HT1080 (cell line): ENCODE measurements around the gene E4F1. TPM values are rescaled to one million over a fixed set of nuclear protein-coding genes. Genes with fewer than 3 reads are reported as not detected.
"Not testable (repeated sequence)": the region's sequence is repeated elsewhere in the genome, so short reads cannot be mapped to it uniquely, and the experiment has no call there.

Experiments used
- DNase-seq: peaks from one replicate; pipeline ENCODE4 v3.0.0-alpha.2; 2015; ENCODE audit warnings: low read depth
- total RNA-seq: library from RNA; depleted of rRNA; stranded (reverse); fragments of >200 nt; shearing (Covaris generic); gene quantifications from 2 replicates; pipeline ENCODE4 v1.2.3, GENCODE V29; 2014

Gene E4F1
- total RNA-seq, 1 experiment from 2014 or later: 37.4 TPM

DNA sequence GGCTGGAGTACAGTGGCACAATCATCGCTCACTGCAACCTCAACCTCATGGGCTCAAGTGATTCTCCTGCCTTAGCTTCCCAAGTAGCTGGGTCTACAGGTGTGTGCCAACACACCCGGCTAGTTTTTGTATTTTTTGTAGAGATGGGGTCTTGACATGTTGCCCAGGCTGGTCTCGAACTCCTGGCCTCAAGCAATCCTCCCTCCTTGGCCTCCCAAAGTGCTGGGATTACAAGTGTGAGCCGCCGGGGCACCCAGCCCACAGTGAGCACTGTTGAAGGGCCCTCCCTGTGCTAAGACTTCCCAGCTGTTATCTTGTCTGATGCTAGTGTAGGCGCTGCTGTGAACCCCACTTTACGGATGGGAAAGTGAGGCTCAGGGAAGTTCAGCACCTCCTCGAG, 35.0 kb upstream of the E4F1 start:
- no peak for DNase-seq

DNA sequence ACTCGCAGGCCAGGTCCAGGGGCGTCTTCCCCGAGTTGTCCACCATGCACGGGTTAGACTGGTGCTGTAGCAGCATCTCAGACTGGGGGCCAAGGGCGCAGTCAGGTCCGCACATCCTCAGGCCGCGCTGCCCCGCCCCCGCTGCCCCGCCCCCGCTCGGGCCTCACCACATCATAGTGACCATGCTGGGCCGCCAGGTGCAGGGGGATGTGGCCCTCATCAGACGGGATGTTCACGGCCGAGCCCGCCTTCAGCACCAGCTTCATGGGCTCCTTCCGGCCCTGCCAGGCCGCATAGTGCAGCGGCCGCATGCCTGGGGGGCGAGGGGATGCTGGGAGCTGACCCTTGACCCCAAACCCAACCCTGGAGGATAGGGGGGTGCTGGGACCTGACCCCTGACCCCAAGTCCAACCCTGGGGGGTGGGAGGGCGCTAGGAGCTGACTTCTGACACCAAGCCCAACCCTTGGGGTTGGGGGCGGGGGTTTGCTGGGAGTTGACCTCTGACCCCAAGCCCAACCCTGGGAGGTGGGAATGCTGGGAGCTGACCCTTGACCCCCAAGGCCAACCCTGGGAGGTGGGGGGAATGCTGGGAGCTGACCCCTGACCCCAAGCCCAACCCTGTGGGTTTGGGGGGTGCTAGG, 34.0 kb upstream of the E4F1 start:
- DNase-seq: no peak

- no peak for DNase-seq
Observed at GRCh38 chr16:2190002-2190658, 33.3 kb upstream of the E4F1 start.

GRCh38 chr16:2190659-2191445, 32.5 kb upstream of the E4F1 start:
- DNase-seq: no peak

- DNase-seq: no peak
Observed at GRCh38 chr16:2191446-2191706, 32.0 kb upstream of the E4F1 start.

- DNase-seq: peak; percentile 62
Observed at GRCh38 chr16:2194166-2194834, 29.1 kb upstream of the E4F1 start.

DNA sequence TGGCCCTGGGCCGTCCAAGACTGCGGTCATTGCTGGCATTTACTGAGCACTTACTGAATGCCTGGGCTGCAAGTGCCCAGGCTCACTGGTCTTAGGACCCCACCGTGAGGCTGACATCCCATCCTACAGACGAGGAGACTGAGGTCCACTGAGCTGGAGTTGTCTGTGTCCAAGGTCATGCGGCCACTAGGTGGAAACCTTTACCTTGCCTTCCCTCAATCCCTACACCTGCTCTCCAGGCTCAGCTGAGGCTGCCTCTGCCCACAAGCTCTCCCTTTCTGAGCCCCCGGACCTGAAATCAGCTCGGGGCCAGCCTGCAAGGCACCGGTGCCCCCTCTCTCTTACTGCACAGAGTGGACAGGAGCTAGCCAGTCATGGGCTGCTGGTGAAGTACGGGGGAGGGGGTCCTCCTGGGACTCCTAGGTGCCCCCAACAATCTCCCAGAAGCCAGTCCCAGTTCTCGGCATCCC, 28.5 kb upstream of the E4F1 start:
- peak; percentile 67 for DNase-seq

- no peak for DNase-seq
Observed at GRCh38 chr16:2195322-2196161, 27.8 kb upstream of the E4F1 start.

GRCh38 chr16:2196162-2196980, 27.0 kb upstream of the E4F1 start, which contains the start of gene CASKIN1:
TSS of gene CASKIN1 (minus strand) at chr16:2196605. CDS start at chr16:2196432, 173 bp downstream.
- DNase-seq: no peak

DNA sequence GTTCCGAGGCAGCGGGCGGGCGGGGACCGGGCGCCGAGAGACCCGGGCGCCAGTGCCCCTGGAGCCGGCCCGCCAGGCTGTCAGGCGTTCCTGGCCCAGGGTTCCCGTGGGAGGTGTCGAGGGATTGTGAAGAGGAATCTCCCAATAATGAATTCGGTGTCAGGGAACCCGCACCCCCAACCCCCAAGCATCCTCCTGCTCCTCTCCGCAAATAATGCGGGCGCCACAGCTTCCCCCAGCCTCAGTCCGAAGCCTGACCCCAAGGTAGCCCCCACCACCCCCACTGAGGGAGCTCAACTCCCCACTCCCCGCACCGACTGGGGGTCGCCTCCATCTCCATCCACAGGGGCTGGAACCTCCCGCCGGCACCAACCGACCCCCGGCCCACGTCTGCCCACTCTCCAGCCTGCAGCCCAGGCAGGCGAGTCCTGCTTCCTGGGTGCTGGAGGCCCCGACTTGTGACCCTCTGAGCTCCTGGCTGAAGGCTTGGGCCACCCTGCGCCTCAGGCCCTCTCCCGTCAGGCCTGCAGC, 26.3 kb upstream of the E4F1 start:
- DNase-seq: no peak

DNA sequence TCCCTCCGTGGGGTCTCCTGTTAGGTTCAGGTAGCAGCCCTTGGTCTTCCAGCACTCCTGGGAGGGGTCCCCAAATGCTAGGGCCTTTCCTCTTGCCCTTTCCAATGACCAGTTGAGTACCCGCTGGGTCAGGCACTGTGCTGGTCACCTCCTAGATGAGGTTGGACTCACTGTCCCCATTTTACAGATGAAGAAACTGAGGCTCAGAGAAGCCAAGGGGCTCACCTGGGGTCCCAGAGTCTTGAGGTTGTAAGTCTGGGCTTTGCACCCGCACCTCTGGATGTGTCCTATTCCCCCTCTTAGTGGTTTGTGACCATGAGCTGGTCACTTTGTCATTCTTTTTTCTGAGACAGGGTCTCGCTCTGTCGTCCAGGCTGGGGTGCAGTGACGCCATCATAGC, 25.6 kb upstream of the E4F1 start:
- DNase-seq: no peak

DNA sequence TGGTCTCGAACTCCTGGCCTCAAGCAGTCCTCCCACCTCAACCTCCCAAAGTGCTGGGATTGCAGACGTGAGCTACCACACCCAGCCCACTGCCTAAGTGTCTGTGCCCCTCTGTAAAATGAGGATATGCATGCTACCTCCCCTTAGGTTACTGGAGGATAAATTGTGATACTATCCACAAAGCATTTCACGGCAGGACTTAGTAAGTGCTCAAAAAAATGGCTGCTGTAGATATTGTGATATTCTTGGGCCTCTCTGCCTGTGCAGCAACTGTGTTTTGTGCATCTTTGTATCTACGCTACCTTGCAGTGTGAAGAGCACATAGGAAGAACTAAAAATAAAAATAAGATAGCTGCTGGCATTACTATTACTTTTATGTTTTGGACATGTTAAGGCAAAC, 25.1 kb upstream of the E4F1 start:
- no peak for DNase-seq

DNA sequence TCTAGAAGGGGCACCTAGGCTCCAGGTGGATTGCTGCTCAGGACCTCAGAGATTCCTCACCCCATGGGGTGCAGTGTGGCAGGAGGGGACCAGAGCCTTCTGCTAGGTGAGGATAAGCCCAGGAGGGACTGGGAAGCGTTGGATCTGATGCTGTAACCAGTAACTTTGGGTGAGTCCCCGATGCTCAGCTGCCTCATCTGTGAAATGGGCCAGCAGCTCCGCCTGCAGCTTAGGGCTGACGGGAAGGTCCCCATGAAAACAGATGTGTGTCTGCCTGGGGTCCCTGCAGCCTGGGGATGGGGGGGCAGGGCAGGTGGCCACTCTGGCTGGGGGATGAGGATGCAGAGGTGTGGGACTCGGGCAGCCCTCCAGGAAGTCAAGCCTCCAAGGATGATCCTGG, 24.3 kb upstream of the E4F1 start:
- DNase-seq: no peak

DNA sequence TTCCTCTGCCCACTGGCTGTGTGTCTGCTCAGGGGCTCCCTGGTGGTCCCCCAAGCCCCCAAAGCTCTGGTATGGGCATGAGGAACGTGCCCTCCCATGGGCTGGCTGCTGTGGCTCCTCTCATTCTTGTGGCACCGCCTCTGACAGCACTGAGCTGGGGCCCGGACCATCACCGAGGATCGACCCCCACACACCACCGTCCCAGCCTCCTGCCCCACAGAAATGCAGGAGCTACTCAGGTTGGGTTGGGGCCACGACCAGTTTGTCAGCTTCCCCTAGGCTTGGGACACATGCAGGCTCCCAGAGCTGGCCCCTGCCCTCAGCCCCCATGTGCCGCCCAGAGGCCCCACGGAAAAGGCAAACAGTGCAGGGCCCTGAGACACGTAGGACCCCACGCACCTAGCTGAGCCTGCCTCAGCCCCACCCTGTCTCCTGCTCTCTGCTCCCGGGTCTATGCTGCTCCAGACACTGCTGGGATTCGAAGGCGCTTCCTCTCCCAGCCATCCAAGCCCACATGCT, 23.7 kb upstream of the E4F1 start:
- no peak for DNase-seq

GRCh38 chr16:2200313-2200712, 23.1 kb upstream of the E4F1 start:
- no peak for DNase-seq

DNA sequence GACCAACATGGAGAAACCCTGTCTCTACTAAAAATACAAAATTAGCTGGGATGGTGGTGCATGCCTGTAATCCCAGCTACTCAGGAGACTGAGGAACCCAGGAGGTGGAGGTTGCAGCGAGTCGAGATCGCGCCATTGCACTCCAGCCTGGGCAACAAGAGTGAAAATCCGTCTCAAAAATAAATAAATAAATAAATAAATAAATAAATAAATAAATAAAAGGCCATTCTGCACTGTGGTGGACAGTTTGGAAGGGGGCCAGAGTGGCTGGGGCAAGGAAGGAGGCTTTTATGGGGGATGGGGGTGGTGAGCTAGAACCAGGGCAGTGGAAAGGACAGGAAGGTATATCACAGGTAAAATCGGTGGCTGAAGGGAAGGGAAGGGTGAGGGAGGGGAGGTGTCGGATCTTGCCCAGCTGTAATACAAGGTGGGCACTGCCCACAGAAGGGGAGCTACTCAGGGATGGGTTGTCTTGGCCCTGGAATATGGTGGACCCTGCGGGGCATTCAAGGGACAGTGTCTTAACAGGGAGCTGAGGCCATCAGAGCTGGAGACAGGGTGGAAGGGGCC, 20.2 kb upstream of the E4F1 start:
- not testable (repeated sequence) for DNase-seq

DNA sequence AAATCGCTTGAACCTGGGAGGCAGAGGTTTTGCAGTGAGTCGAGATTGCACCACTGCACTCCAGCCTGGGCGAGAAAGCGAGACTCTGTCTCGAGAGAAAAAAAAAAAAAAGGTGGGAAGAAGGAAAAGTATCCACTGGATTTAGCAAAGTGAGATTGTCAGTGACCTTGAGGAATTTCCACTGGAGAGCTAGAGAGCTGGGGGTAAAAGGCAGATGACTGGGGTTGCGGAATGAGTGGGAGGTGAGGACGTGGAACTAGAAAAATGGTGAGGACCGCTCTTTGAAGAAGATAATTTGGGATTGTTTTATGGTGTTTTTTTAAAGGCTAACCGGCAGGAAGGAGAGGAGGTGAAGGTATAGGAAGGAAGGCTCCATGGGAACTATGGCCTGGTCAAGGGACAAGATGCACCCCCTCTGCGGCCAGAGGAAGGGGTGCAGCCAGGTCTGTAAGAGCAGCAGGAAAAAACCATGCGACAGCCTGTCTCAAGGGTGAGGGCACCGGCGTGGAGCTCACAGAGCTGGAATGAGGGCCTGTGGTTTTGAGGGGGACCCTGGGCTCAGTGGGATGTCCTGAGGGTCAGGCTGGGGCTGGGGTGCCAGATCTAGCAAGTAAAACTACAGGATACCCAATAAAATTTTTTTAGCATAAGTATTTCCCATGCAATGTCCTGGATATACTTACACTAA, 18.8 kb upstream of the E4F1 start:
- DNase-seq: no peak

DNA sequence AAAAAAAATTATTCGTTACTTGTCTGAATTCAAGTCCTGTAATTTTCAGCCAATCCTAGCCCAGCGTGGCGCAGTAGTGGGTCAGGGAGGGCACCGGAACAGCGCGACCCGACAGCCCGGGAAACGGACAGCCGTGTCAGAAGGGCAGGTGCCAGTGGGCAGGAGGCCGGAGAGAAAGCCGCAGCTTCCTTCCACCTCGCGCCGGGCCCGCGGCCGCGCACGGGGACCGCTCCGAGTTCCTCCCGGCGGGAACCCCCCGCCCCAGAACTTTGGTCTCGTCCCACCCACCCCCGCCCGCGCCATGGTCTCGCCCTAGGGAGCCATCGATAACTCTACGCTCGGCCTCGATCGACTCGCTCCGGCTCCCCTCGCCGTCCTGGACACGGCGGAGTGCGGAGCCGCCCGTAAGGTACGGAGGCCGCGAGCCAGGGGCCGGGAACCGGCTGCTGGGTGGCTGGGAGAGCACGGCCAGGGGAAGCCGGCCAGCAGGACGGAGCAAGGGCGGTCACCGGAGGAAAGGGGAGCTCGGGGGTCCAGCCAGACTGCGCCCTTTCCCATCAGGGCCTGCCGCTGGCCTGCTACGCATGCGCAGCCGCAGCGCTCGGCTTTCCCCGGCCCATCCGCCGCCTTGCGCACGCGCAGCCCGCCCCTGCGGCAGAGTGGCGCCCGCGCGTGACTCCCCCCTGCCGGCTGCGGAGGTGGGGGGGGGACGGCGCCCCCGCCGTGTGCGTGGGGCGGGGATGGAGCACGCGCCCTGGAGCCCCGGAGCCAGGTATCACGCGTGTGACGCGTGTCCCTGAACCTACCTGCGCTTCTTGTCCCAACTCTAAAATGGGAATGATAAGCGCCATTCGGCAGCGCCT, 18.1 kb upstream of the E4F1 start, which contains the start of gene MLST8:
MLST8 (plus strand) TSS at position 351 of the 863 bp plus-strand sequence. CDS start 632 bp downstream, outside the sequence.
- peak; percentile 71 for DNase-seq
